ENCODE measurements around the gene MEGF11. TPM values are rescaled to one million over a fixed set of nuclear protein-coding genes. Genes with fewer than 3 reads are reported as not detected.

Gene MEGF11
- polyA plus RNA-seq (2014; cell fraction: cytosol; rRNA removed), result 0.16 TPM in 1 of 2 replicates, not detected in the other
- polyA plus RNA-seq (2014; cell fraction: nucleus; rRNA removed), result 0.09 TPM in 1 of 2 replicates, not detected in the other

GRCh38 chr15:66253418-66254088, at the start of gene MEGF11:
Gene MEGF11, minus strand, starts transcription at chr15:66253750. Its CDS starts 125,347 bp downstream, at chr15:66128403.
- no peak for DNase-seq (ENCODE audit: low spot score)

DNA sequence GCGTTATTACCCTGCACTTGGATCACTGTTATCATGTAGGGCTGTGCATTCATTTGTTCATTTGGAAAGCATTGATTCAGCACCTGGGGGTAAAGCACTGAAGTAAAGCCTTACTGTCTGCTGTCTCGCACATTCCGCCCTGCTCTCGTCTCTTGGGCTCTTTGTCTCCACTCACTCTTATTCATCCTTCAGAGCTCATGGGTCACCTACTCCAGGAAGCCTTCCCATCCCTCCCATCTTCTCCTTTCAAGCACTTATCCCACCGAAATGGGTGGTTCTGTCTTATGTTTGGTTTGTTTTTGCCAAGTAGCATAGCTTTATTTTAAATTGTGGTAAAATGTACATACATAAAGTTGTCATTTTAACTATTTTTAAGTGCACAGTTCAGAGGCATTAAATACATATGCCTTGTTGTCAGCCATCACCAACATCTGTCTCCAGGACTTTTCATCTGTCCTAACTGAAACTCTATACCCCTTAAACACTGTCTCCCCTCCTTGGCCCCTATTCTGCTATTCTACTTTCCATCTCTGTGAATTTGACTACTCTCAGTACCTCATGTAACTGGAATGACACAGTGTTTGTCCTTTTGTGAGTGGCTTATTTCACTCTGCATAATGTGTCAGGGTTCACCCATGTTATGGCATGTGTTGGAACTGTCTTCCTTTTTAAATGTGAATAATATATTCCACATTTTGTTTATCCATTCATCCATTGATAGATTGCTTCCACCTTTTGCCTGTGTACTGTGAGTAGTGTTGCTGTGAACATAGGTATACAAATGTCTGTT, 49.1 kb upstream of the MEGF11 start:
- DNase-seq (ENCODE audit: low spot score), result no peak

- DNase-seq (ENCODE audit: low spot score), result no peak
Measured at GRCh38 chr15:66298803-66299251, 45.3 kb upstream of the MEGF11 start.

- no peak for DNase-seq (ENCODE audit: low spot score)
Measured at GRCh38 chr15:66296186-66296585, 42.6 kb upstream of the MEGF11 start.

GRCh38 chr15:66294932-66295235, 41.3 kb upstream of the MEGF11 start:
- DNase-seq (ENCODE audit: low spot score), result peak; percentile 15

GRCh38 chr15:66294157-66294931, 40.8 kb upstream of the MEGF11 start:
- peak; percentile 69 for DNase-seq (ENCODE audit: low spot score)

DNA sequence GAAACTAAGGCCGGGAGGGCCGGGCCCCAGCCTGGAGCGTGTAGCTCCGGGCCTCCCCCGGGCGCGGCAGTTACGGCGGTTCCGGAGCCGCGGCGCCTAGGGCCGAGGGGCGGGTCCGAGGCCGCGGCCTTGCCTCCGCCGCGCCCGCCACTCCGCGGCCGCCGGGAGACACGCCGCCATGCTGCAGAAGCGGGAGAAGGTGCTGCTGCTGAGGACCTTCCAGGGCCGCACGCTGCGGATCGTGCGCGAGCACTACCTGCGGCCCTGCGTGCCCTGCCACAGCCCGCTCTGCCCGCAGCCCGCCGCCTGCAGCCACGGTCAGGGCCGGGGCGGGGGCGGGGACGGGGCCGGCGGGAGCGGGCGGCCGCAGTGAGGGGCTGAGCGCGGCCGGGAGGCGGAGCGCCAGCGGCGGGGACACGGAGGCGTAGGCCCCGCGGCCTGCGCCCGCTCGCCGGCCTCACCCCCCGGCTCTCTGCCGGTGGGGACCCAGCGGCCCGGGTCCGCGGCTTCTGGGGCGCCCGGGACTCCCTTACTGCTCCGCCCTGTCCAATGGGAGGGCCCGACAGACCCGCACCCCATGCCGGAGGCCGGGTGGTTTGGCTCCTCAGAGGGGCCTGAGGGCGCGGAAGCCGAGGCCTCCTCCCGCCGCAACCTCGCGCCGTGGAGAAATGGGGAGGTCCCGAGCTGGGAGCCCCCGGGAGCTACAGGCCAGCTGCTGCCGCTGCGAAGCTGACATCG, 40.0 kb upstream of the MEGF11 start, which contains the start of gene DIS3L:
Gene DIS3L (plus strand): TSS at position 150 of the 738 bp plus-strand sequence. CDS start 29 bp downstream, at position 179.
- DNase-seq (ENCODE audit: low spot score), result peak; percentile 58

DNA sequence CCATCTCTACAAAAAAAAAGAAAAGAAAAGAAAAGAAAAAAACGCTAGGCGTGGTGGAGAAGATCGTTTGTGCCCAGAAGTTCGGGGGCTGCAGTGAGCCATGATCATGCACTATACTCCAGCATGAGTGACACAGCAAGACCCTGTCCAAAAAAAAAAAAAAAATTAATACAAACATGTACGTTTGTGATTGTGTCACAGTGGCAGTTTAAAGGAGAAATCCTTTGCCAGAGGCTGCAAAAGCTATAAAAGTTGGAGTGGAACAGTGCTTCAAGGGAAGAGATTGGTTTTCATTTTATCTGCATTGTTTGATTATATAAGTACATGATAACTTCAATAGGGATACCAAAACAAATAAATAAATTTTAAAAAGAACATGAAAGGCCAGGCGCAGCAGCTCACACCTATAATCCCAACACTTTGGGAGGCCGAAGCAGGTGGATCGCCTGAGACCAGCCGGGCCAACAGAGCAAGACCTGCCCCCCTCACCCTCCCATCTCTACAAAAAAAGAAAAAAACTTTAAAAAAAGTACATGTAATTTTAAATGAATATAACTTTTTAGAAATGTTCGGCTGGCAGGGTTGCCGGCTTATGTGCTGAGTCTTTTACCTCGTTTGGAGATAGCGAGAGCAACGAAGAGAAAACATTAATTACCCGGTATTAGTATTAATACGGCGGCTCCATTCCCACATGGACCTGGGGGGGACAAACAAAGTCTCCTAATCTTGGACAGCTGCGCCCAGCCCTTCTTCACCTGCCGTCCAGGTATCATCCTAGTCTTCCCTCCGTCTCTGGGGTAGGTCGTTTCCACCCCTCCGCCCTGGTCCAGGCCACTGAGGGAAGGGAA, 39.2 kb upstream of the MEGF11 start:
- no peak for DNase-seq (ENCODE audit: low spot score)

GRCh38 chr15:66291816-66292570, 38.4 kb upstream of the MEGF11 start:
- DNase-seq (ENCODE audit: low spot score), result no peak

DNA sequence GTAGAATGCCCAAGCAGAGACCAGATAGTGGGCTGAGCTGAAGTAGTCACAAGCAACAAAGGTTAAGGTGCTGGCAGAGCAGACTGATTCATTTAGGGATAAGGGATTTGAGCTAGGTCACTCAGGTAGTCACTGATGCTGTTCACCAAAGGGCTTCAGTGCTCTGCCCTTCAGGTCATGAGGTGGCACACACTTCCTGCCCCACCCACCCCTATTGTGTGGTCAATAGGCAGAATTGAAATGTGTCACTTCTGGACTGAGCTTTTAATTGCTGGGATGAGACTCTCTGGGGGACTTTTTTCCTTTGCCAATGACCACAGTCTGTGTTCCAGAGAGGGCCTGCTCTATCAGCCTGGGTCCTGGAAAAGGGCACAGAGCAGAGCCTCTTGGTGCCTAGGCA, 37.0 kb upstream of the MEGF11 start:
- DNase-seq (ENCODE audit: low spot score), result no peak

DNA sequence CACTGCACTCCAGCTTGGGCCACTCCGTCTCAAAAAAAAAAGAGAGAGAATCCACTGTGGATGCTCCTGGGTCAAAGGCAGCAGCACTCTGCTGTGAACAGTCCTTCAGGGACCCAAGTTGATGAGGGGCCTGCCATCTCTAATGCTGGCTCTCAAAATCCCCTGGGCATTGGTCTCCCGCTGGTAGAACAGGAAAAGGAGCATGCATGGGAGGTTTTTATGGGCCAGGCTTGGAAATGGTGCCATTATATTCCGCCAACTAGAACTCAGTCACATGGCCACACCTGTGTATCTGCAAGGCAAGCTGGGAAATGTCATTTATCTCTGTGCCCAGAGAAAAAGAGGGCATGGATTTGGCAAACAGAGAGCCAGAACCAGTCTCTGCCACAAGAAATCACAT, 36.5 kb upstream of the MEGF11 start:
- DNase-seq (ENCODE audit: low spot score), result no peak

GRCh38 chr15:66288551-66289185, 35.1 kb upstream of the MEGF11 start:
- DNase-seq (ENCODE audit: low spot score), result no peak

DNA sequence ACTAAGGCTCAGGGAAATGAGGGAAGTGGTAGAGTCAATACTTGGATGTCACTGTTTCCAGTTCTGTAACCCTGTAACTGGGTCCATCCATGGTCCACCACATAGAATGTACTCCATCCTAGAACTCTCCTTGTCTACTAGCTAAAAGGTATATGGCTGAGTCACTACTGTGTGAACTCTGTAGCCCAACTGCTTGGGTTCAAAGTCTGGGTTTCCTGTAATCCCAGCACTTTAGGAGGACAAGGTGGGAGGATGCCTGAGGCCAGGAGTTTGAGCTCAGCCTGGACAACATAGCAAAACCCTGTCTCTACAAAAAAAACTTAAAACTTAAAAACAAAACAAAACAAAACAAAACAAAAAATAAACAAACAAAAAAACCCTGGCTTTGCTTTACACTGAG, 34.5 kb upstream of the MEGF11 start:
- no peak for DNase-seq (ENCODE audit: low spot score)

DNA sequence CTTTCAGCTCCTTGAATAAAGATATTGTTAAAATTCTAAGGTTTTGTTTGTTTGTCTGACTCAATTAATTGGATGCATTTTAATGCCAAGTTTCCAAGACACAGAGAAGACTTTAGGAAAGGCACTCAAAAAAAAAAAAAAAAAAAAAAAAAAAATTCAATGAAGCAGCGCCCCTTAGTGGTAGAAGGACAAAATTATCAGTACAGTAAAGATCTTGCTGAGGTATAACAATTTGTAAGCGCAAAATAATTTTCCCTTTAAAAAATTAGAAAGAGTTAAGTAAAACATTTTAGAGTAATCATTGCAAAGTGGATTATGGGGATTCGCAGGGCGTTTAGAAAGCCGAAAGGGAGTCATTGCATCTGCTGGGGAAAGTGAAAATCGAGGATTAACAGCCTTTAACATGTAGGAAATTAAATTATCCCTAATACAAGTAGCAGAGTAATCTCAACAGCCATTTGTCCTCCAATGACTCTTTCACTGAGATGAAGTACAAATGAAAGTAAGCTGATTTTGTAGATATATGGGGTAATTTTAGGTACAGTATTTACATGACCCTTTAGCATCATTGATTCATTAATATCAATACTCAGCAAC, 34.0 kb upstream of the MEGF11 start:
- peak; percentile 62 for DNase-seq (ENCODE audit: low spot score)

- no peak for DNase-seq (ENCODE audit: low spot score)
Measured at GRCh38 chr15:66285533-66286280, 32.2 kb upstream of the MEGF11 start.

GRCh38 chr15:66284271-66284670, 30.7 kb upstream of the MEGF11 start:
- DNase-seq (ENCODE audit: low spot score), result no peak

- no peak for DNase-seq (ENCODE audit: low spot score)
Measured at GRCh38 chr15:66278671-66279070, 25.1 kb upstream of the MEGF11 start.

DNA sequence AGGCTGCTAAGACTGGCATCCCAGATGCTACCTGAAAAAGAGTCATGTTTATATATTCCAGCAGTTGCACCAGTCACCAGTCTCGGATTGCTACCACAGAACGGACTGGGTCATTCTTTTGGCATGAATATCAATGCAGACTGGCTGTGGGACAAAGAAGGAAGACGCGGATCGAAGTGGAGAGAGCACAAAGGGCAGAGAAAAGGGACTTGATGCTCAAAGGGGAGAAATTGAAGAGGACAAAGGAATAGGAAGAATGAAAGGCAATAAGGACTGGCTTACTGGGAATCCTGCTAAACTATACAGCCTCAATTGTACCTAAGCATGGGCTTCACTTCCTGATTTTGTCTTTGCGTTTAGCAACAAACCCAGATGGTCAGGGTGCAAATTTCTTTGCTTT, 24.5 kb upstream of the MEGF11 start:
- no peak for DNase-seq (ENCODE audit: low spot score)
